Body of pancreas (tissue), 4 donors: ENCODE results near the gene SC5D.

Experiments
- POLR2A ChIP-seq, 3 donors: fragments of 450-650 bp; IDR thresholded peaks; one replicate each; pipeline ENCODE4 v1.6.1; 2016; ENCODE audit warnings: antibody characterized with exemption in 3 of 3, mild to moderate bottlenecking in 2 of 3
- TF ChIP-seq, protein P1 (sequence below), 7 experiments: fragments of 450-650 bp in 4 of 7; fragments of 200-600 bp in 3 of 7; sonication (generic) in 3 of 7; IDR thresholded peaks; one replicate each; pipeline ENCODE4 v1.5.1; 2016 to 2019; ENCODE audit warnings: antibody characterized with exemption in 7 of 7

DNA sequence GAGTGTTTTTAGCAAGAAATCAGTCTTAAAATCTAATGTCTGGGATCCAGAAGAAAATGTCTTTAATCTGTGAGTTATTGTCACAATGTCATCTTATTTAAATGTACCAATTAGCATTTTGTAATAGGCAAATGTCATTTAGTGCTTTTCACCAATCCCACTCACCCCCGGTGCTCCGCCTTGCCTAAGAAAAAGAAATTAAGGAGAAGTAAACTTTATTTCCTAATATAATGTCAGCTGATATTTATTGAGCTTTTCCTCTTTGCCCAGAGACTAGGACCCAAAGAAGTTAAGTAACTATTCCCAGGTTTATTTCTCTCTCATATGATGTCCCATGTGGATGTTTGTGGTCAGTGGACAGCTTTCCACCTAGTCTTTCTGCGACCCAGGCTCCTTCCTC lies 16.2 kb downstream of the SC5D start:
- TF ChIP-seq, protein P1, sequence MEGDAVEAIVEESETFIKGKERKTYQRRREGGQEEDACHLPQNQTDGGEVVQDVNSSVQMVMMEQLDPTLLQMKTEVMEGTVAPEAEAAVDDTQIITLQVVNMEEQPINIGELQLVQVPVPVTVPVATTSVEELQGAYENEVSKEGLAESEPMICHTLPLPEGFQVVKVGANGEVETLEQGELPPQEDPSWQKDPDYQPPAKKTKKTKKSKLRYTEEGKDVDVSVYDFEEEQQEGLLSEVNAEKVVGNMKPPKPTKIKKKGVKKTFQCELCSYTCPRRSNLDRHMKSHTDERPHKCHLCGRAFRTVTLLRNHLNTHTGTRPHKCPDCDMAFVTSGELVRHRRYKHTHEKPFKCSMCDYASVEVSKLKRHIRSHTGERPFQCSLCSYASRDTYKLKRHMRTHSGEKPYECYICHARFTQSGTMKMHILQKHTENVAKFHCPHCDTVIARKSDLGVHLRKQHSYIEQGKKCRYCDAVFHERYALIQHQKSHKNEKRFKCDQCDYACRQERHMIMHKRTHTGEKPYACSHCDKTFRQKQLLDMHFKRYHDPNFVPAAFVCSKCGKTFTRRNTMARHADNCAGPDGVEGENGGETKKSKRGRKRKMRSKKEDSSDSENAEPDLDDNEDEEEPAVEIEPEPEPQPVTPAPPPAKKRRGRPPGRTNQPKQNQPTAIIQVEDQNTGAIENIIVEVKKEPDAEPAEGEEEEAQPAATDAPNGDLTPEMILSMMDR (IDR thresholded peaks at IDR 0.05) = no peak
- no peak for TF ChIP-seq POLR2A (IDR thresholded peaks at IDR 0.05)
